Measurements from ENCODE around the gene UPP2.

The UPP2 gene

DNA sequence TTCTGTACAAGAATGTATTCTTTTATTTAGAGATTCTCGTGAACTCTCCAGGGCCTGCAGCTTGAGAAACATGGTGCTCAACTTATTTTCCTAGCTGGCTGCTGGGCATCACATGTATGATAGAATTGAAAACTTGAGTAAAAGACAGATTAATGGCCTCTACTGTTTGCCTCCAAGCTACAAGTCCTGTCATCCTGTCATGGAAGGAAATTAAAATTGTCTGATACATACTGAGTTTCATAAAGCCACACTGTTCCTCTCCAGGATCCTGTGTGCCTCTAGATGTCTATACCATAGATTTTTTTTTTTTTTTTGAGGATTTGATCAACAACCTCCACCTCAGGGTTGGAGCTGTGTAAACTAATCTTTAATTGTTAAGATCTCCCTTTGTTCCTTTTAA lies 38.5 kb downstream of the UPP2 start:
- TF ChIP-seq EZH2phosphoT487 (IDR thresholded peaks at IDR 0.05; ENCODE audit: borderline replicate concordance) = no peak
- TF ChIP-seq, protein P1, sequence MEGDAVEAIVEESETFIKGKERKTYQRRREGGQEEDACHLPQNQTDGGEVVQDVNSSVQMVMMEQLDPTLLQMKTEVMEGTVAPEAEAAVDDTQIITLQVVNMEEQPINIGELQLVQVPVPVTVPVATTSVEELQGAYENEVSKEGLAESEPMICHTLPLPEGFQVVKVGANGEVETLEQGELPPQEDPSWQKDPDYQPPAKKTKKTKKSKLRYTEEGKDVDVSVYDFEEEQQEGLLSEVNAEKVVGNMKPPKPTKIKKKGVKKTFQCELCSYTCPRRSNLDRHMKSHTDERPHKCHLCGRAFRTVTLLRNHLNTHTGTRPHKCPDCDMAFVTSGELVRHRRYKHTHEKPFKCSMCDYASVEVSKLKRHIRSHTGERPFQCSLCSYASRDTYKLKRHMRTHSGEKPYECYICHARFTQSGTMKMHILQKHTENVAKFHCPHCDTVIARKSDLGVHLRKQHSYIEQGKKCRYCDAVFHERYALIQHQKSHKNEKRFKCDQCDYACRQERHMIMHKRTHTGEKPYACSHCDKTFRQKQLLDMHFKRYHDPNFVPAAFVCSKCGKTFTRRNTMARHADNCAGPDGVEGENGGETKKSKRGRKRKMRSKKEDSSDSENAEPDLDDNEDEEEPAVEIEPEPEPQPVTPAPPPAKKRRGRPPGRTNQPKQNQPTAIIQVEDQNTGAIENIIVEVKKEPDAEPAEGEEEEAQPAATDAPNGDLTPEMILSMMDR (conservative IDR thresholded peaks at IDR 0.05; ENCODE audit: low read length) = no peak
- Histone ChIP-seq H3K4me2 (ENCODE audit: low read depth, low read length, poor library complexity, severe bottlenecking) (no peak overlapping the region), H3F3A (ENCODE audit: low read depth) (no peaks in the 10 kb centered on the region), H3K9me2 (replicated peaks; ENCODE audit: low read depth, low read length) (no peaks in the 10 kb centered on the region), H3K27me3 (ENCODE audit: insufficient read depth, low read length, poor library complexity, severe bottlenecking) (no peaks in the 10 kb centered on the region), H3K36me3 (ENCODE audit: insufficient read depth, low read length) (no peaks in the 10 kb centered on the region), H3K9me3 (ENCODE audit: insufficient read depth, low read depth, low read length) (no peaks in the 10 kb centered on the region), H3K4me3 (ENCODE audit: low read length, poor library complexity, severe bottlenecking) (no peak overlapping the region), H3K9ac (ENCODE audit: low read depth, low read length, poor library complexity, severe bottlenecking) (no peak overlapping the region), H2AFZ (ENCODE audit: low read length) (no peak overlapping the region), H3K79me2 (ENCODE audit: insufficient read depth, low read length) (no peaks in the 10 kb centered on the region), H3K4me1 (ENCODE audit: insufficient read depth, low read length, poor library complexity, severe bottlenecking) (no peaks in the 10 kb centered on the region), H4K20me1 (ENCODE audit: insufficient read depth, low read length, poor library complexity, severe bottlenecking) (no peaks in the 10 kb centered on the region)

DNA sequence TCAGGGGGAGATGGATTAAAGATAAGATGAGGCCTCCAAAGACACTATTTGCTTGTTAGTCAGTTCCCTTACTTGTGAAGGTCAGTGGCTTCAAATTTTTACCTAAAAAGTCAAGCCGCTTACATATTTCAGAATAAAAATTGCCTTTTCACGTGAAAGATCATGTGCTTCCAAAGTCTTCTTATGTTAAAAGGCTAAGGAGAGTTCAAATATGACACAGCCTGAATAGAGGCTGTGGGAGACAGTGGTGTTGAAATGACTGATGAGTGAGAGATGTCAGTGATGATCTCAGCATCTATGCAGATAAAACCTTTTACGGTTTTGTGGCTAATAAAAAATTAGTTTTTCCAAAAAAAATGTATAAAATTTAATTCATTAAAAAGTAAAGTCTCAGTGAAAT lies 40.5 kb downstream of the UPP2 start:
- H3K4me1 ChIP-seq (ENCODE audit: insufficient read depth, low read length, poor library complexity, severe bottlenecking) = no peaks in the 10 kb centered on the region
- no peaks in the 10 kb centered on the region for H3K79me2 ChIP-seq (ENCODE audit: insufficient read depth, low read length)
- H3K9me2 ChIP-seq (replicated peaks; ENCODE audit: low read depth, low read length) = no peaks in the 10 kb centered on the region
- no peaks in the 10 kb centered on the region for H3K27me3 ChIP-seq (ENCODE audit: insufficient read depth, low read length, poor library complexity, severe bottlenecking)
- H3K4me3 ChIP-seq (ENCODE audit: low read length, poor library complexity, severe bottlenecking) = no peak overlapping the region
- H4K20me1 ChIP-seq (ENCODE audit: insufficient read depth, low read length, poor library complexity, severe bottlenecking) = no peaks in the 10 kb centered on the region
- TF ChIP-seq EZH2phosphoT487 (IDR thresholded peaks at IDR 0.05; ENCODE audit: borderline replicate concordance) = no peak
- TF ChIP-seq, protein P1 (conservative IDR thresholded peaks at IDR 0.05; ENCODE audit: low read length) = no peak
- no peak overlapping the region for H2AFZ ChIP-seq (ENCODE audit: low read length)
- H3K9me3 ChIP-seq (ENCODE audit: insufficient read depth, low read depth, low read length) = no peaks in the 10 kb centered on the region
- H3F3A ChIP-seq (ENCODE audit: low read depth) = no peaks in the 10 kb centered on the region
- H3K4me2 ChIP-seq (ENCODE audit: low read depth, low read length, poor library complexity, severe bottlenecking) = no peak overlapping the region
- H3K36me3 ChIP-seq (ENCODE audit: insufficient read depth, low read length) = no peaks in the 10 kb centered on the region
- H3K9ac ChIP-seq (ENCODE audit: low read depth, low read length, poor library complexity, severe bottlenecking) = no peak overlapping the region

DNA sequence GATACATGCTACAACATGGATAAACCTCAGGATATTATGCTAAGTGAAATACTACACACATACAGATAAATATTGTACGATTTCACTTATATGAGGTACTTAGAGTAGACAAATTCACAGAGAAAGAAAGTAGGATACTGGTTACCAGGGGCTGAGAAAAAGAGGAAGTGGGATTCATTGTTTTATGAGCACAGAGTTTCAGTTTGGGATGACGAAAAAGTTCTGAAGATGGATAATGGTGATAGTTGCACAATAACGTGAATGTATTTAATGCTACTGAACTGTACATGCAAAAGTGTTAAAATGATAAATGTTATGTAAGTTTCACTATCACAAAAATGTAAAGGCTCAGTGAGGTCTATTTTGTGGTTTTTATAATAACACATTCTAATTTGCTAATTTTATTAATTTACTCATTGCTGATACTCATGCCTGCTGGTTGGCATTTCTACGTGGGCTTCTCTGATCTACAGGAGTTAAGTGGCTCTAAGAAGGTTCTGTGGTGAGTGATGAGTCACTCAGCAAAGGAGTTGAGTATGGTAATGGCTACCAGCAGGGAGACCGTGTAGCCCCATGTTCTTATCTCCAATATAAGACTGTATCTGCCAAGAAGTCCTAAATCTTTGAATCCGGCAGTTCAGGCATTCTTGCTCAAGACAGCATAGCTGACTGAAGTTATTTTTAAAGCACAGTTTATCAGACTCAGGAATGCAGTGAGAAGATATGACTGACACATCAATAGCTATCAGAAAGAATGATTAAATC lies 41.1 kb downstream of the UPP2 start:
- H3K27me3 ChIP-seq (ENCODE audit: insufficient read depth, low read length, poor library complexity, severe bottlenecking) = no peaks in the 10 kb centered on the region
- H3K4me2 ChIP-seq (ENCODE audit: low read depth, low read length, poor library complexity, severe bottlenecking) = no peak overlapping the region
- H3K36me3 ChIP-seq (ENCODE audit: insufficient read depth, low read length) = no peaks in the 10 kb centered on the region
- H3K79me2 ChIP-seq (ENCODE audit: insufficient read depth, low read length) = no peaks in the 10 kb centered on the region
- H3K9me2 ChIP-seq (replicated peaks; ENCODE audit: low read depth, low read length) = no peaks in the 10 kb centered on the region
- no peaks in the 10 kb centered on the region for H3K4me1 ChIP-seq (ENCODE audit: insufficient read depth, low read length, poor library complexity, severe bottlenecking)
- no peak overlapping the region for H3K4me3 ChIP-seq (ENCODE audit: low read length, poor library complexity, severe bottlenecking)
- no peaks in the 10 kb centered on the region for H3K9me3 ChIP-seq (ENCODE audit: insufficient read depth, low read depth, low read length)
- H3F3A ChIP-seq (ENCODE audit: low read depth) = no peaks in the 10 kb centered on the region
- no peak overlapping the region for H3K9ac ChIP-seq (ENCODE audit: low read depth, low read length, poor library complexity, severe bottlenecking)
- no peak overlapping the region for H2AFZ ChIP-seq (ENCODE audit: low read length)
- no peaks in the 10 kb centered on the region for H4K20me1 ChIP-seq (ENCODE audit: insufficient read depth, low read length, poor library complexity, severe bottlenecking)
- TF ChIP-seq, protein P1 (conservative IDR thresholded peaks at IDR 0.05; ENCODE audit: low read length) = no peak
- no peak for TF ChIP-seq EZH2phosphoT487 (IDR thresholded peaks at IDR 0.05; ENCODE audit: borderline replicate concordance)

Data from Loucy (cell line).